Calu3 (cell line): ENCODE results near the gene TRAF2. TPM values are rescaled to one million over a fixed set of nuclear protein-coding genes. Genes with fewer than 3 reads are reported as not detected.
"Not testable (repeated sequence)": the region's sequence is repeated elsewhere in the genome, so short reads cannot be mapped to it uniquely, and the experiment has no call there.

Experiments used
- Bru-seq: library from RNA; stranded (reverse); fragments of 400-500 nt; gene quantifications from one replicate; lab custom pipeline; 2021; lab: Mats Ljungman, UMichigan
- BruChase-seq, 2 experiments: library from RNA; stranded (reverse); fragments of 400-500 nt; gene quantifications; one replicate each; lab custom pipeline; 2021; lab: Mats Ljungman, UMichigan
- BruUV-seq: library from RNA; stranded (reverse); fragments of 400-500 nt; replicated peaks from 2 replicates; lab custom pipeline; 2021; lab: Mats Ljungman, UMichigan
- CTCF ChIA-PET: fragments of 300-600 bp; sonication (Branson Sonifier 250); formaldehyde crosslinking; loops from one replicate; lab custom pipeline; 2022; ENCODE audit warnings: antibody characterized with exemption; lab: Charles Lee
- DNase-seq: peaks from one replicate; pipeline ENCODE4 v3.0.0; 2022
- H3K27ac Mint-ChIP-seq: one replicate; pipeline ENCODE4 v1.8.0; 2022; ENCODE audit warnings: mixed read lengths; ENCODE audit not compliant: unreplicated experiment
- H3K27me3 Mint-ChIP-seq: one replicate; pipeline ENCODE4 v1.8.0; 2022; ENCODE audit warnings: mixed read lengths; ENCODE audit not compliant: unreplicated experiment
- H3K36me3 Mint-ChIP-seq: one replicate; pipeline ENCODE4 v1.8.0; 2022; ENCODE audit warnings: mild to moderate bottlenecking, moderate library complexity, mixed read lengths; ENCODE audit not compliant: insufficient read depth, unreplicated experiment
- H3K4me1 Mint-ChIP-seq: one replicate; pipeline ENCODE4 v1.8.0; 2022; ENCODE audit warnings: mild to moderate bottlenecking, low read depth, mixed read lengths; ENCODE audit not compliant: unreplicated experiment
- H3K4me3 Mint-ChIP-seq: one replicate; pipeline ENCODE4 v1.8.0; 2022; ENCODE audit warnings: mild to moderate bottlenecking, low read depth, moderate library complexity, mixed read lengths; ENCODE audit not compliant: unreplicated experiment
- H3K9me3 Mint-ChIP-seq: one replicate; pipeline ENCODE4 v1.8.0; 2022; ENCODE audit warnings: low read depth, mixed read lengths; ENCODE audit not compliant: unreplicated experiment
- intact Hi-C: fragments of 100-400 bp; cut with micrococcal nuclease; formaldehyde crosslinking; loops from one replicate; pipeline ENCODE4 v1.10.0; 2022; ENCODE audit not compliant: unreplicated experiment
- long read RNA-seq: library from polyadenylated mRNA; stranded (forward); transcript quantifications from one replicate; pipeline ENCODE4 v2.0.0, GENCODE V29; 2022
- total RNA-seq: library from RNA; stranded (reverse); gene quantifications from 2 replicates; pipeline ENCODE4 v1.2.3, GENCODE V29; 2022
- TF ChIP-seq, protein P1 (sequence below): fragments of 200-600 bp; IDR thresholded peaks from one replicate; pipeline ENCODE4 v1.8.0; 2022; ENCODE audit warnings: antibody characterized with exemption; ENCODE audit not compliant: unreplicated experiment

TRAF2 gene, protein sequence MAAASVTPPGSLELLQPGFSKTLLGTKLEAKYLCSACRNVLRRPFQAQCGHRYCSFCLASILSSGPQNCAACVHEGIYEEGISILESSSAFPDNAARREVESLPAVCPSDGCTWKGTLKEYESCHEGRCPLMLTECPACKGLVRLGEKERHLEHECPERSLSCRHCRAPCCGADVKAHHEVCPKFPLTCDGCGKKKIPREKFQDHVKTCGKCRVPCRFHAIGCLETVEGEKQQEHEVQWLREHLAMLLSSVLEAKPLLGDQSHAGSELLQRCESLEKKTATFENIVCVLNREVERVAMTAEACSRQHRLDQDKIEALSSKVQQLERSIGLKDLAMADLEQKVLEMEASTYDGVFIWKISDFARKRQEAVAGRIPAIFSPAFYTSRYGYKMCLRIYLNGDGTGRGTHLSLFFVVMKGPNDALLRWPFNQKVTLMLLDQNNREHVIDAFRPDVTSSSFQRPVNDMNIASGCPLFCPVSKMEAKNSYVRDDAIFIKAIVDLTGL
- total RNA-seq (47.8 and 50.5 TPM in 2 replicates), Bru-seq, nascent RNA (percentile 70 among the genes with signal in this experiment), BruChase-seq, experiment 1, labeled RNA remaining after a 6-hour chase (percentile 84 among the genes with signal in this experiment), BruChase-seq, experiment 2, labeled RNA remaining after a 2-hour chase (percentile 84 among the genes with signal in this experiment)
- long read RNA-seq, transcript TRAF2-201 (11 exons, 2,264 nt), result major isoform, 31 of 46 reads
- long read RNA-seq, partial matches to known transcripts, result 9 of 46 reads
- long read RNA-seq, other reads (novel, unspliced or antisense), result 6 of 46 reads

DNA sequence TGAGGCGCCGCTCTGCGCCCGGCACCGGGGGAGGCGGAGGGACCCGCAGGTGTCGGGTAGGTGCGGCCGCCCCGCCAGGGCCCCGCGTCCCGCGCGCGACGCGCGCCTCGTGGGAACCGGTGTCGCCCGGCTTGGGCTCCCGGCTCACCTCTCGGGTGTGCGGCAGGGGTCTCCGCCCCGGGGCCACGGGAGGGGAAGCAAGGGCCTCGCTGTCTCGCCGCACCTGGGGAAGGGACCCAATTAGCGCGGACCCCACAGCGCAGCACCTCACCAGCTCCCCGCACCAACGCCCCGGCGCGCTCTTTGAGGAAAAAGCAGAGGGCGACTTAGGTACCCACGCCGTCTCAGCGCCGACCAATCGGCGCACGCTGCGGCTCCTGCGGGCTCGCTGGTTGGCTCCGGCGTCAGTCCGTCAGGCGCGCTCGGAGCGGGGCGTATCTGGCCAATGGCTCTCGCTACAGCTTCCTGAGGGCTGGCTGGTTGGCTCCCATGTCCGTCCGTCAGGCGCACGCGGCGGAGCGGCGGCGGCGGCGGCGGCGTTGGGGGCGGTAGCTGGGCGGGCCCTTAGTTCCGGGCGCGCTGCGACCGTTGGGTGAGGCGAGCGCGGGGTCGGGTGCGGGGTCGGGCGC is at the start of gene TRAF2:
Gene TRAF2, plus strand, starts transcription at position 567 of the 629 bp plus-strand sequence. CDS start 12,225 bp downstream, outside the sequence.
- intact Hi-C loops, result loop anchor here (2.0 kb wide), 1 partner anchor 15 kb away; no protein-coding TSS in a partner anchor
- Mint-ChIP-seq H3K27ac (peak within 1 kb of the TSS; percentile 66), H3K4me1 (no peaks in the 10 kb centered on the region), H3K27me3 (no peaks in the 10 kb centered on the region), H3K9me3 (no peaks in the 10 kb centered on the region), H3K36me3 (peaks cover 48% of the 10 kb centered on the region), H3K4me3 (peak within 1 kb of the TSS; percentile 86)
- peak; percentile 96 for DNase-seq
- no TSS peak for BruUV-seq
- CTCF ChIA-PET, result interaction anchor here (0.6 to 1.3 kb wide), 2 partner anchors 14 to 16 kb away, joined by 5 to 11 read pairs; no protein-coding TSS in a partner anchor
- TF ChIP-seq, protein P1, sequence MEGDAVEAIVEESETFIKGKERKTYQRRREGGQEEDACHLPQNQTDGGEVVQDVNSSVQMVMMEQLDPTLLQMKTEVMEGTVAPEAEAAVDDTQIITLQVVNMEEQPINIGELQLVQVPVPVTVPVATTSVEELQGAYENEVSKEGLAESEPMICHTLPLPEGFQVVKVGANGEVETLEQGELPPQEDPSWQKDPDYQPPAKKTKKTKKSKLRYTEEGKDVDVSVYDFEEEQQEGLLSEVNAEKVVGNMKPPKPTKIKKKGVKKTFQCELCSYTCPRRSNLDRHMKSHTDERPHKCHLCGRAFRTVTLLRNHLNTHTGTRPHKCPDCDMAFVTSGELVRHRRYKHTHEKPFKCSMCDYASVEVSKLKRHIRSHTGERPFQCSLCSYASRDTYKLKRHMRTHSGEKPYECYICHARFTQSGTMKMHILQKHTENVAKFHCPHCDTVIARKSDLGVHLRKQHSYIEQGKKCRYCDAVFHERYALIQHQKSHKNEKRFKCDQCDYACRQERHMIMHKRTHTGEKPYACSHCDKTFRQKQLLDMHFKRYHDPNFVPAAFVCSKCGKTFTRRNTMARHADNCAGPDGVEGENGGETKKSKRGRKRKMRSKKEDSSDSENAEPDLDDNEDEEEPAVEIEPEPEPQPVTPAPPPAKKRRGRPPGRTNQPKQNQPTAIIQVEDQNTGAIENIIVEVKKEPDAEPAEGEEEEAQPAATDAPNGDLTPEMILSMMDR, result no peak

DNA sequence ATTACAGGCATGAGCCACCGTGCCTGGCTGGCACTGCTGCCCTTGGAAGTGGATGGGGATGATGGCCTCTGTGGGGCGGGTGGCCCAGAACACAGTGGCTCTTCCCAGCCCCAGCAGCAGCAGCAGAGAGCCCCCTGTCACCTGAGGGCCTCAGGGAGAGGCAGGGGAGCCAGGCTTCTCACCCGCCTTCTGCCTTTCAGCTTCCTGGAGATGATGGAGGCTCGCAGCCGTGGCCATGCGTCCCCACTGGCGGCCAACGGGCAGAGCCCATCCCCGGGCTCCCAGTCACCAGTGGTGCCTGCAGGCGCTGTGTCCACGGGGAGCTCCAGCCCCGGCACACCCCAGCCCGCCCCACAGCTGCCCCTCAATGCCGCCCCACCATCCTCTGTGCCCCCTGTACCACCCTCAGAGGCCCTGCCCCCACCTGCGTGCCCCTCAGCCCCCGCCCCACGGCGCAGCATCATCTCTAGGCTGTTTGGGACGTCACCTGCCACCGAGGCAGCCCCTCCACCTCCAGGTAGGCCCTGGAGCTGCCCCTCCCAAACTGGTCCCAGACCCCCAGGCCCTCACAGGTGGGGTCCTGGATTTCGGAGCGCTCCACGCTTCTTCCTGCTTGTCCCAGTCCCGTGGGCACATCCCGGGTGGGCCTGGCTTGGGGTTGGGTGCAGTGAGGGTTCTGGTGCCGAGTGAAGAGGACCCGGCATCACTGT is 49.0 kb upstream of the TRAF2 start:
- Mint-ChIP-seq H3K27me3 (no peaks in the 10 kb centered on the region), H3K4me1 (peaks cover 8% of the 10 kb centered on the region), H3K27ac (no peak overlapping the region), H3K4me3 (no peak overlapping the region), H3K9me3 (no peaks in the 10 kb centered on the region), H3K36me3 (peaks cover 20% of the 10 kb centered on the region)
- CTCF ChIA-PET, result no interaction called here
- DNase-seq, result no peak
- intact Hi-C loops, result no loop called here
- BruUV-seq, result no TSS peak
- TF ChIP-seq, protein P1, result no peak

DNA sequence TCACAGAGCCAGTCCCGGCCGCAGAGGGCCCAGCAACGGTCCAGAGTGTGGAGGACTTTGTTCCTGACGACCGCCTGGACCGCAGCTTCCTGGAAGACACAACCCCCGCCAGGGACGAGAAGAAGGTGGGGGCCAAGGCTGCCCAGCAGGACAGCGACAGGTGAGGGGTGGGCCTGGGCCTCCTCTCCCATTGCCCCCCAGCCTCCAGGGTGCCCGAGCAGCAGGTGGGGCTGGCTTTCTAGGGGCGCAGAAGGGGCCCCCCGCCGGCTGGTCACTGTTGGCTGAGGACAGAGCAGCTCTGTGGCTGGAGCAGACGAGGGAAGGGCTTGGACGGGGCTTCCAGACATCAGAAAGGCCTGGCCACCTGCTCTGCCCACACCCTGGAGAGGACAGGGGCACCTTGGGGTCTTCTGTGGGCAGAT is 48.4 kb upstream of the TRAF2 start:
- H3K27me3 Mint-ChIP-seq, H3K27ac Mint-ChIP-seq, H3K4me3 Mint-ChIP-seq, BruUV-seq, DNase-seq, CTCF ChIA-PET, H3K9me3 Mint-ChIP-seq, intact Hi-C loops, H3K4me1 Mint-ChIP-seq: not testable (repeated sequence)
- H3K36me3 Mint-ChIP-seq, result peaks cover 22% of the 10 kb centered on the region

DNA sequence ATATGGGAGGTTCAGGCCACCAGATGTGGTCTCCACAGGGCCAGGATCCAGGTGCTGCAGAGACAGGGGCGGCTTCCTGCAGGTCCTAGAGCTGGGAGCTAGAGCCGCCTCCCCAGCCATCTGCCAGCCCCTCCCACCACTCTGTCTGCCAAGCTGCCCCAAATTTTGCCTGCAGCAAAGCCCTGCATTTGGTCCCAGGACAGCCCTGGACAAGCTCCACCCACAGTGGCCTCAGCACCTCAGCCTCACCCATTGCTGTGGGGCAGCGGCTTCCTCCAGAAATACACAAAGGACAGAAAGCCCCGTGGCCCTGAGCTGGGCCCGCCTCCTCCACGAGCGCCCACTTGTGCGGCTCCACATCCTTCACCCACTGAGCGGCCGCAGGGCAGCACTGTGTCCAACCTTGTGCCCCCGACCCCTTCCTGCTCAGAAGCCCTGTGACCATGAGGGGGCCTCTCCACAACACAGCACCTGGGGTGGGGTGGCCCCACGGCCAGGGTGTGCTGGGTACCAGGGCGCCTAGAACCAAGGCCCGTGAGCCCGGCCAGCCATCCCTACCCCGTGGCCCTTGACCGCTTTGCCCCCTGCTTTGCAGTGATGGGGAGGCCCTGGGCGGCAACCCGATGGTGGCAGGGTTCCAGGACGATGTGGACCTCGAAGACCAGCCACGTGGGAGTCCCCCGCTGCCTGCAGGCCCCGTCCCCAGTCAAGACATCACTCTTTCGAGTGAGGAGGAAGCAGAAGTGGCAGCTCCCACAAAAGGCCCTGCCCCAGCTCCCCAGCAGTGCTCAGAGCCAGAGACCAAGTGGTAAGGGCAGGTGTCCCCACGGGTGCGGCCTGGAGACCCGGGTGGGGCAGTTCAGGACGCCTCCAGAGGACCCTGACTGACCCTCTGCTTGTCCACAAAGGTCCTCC is 47.7 kb upstream of the TRAF2 start:
- H3K9me3 Mint-ChIP-seq, result no peaks in the 10 kb centered on the region
- H3K4me3 Mint-ChIP-seq, result no peak overlapping the region
- H3K27ac Mint-ChIP-seq, result no peak overlapping the region
- TF ChIP-seq, protein P1, result no peak
- CTCF ChIA-PET, result no interaction called here
- H3K4me1 Mint-ChIP-seq, result peaks cover 8% of the 10 kb centered on the region
- no peak for DNase-seq
- no TSS peak for BruUV-seq
- H3K36me3 Mint-ChIP-seq, result peaks cover 24% of the 10 kb centered on the region
- intact Hi-C loops, result no loop called here
- H3K27me3 Mint-ChIP-seq, result no peaks in the 10 kb centered on the region
